GM19463 (cell line): ENCODE measurements around the gene FAM83B.
"Not testable (repeated sequence)": the region's sequence is repeated elsewhere in the genome, so short reads cannot be mapped to it uniquely, and the experiment has no call there.

Experiments
- ATAC-seq: cut with Tn5 transposase; IDR thresholded peaks from one replicate; pipeline ENCODE4 v1.9.1; 2021; ENCODE audit warnings: mild to moderate bottlenecking, moderate library complexity; ENCODE audit not compliant: unreplicated experiment

Gene FAM83B

GRCh38 chr6:54970337-54970736 is 123.8 kb downstream of the FAM83B start:
- ATAC-seq, result no peak

- ATAC-seq, result no peak
Measured at GRCh38 chr6:54971825-54972224, 125.3 kb downstream of the FAM83B start.

- ATAC-seq, result not testable (repeated sequence)
Measured at GRCh38 chr6:54979161-54979560, 132.6 kb downstream of the FAM83B start.

GRCh38 chr6:54980511-54981275 is 134.1 kb downstream of the FAM83B start:
- no peak for ATAC-seq

- ATAC-seq, result no peak
Measured at GRCh38 chr6:54981276-54981609, 134.7 kb downstream of the FAM83B start.

GRCh38 chr6:54981647-54982046 is 135.1 kb downstream of the FAM83B start:
- ATAC-seq, result no peak

- no peak for ATAC-seq
Measured at GRCh38 chr6:54987633-54988290, 141.2 kb downstream of the FAM83B start.

GRCh38 chr6:54988576-54988975 is 142.0 kb downstream of the FAM83B start:
- ATAC-seq, result no peak

- ATAC-seq, result no peak
Measured at GRCh38 chr6:54990001-54990400, 143.4 kb downstream of the FAM83B start.
